Body of pancreas (tissue), 4 donors: Measurements from ENCODE around the gene ZNF345. TPM values are rescaled to one million over a fixed set of nuclear protein-coding genes. Genes with fewer than 3 reads are reported as not detected.

Experiments used
- ATAC-seq: fragments of 150-250 bp; one replicate; pipeline ENCODE4 v1.9.1; 2016
- DNase-seq, 4 donors: peaks; one replicate each; pipeline ENCODE4 v3.0.0-alpha.2; 2019
- H3K27ac ChIP-seq, 4 donors: fragments of 200-600 bp; sonication (generic); 1 replicate in 3 of 4; 2 replicates in 1 of 4; pipeline versions ENCODE4 v1.5.1 to v1.6.1; 2016 to 2019; ENCODE audit warnings: mild to moderate bottlenecking in 1 of 4, mixed read lengths in 1 of 4, moderate library complexity in 1 of 4
- H3K27me3 ChIP-seq, 2 donors: fragments of 200-600 bp; sonication (generic); one replicate each; pipeline ENCODE4 v1.6.0; 2016; ENCODE audit warnings: mild to moderate bottlenecking in 1 of 2
- H3K36me3 ChIP-seq, 2 donors: fragments of 200-600 bp; sonication (generic); replicated peaks in 1 of 2; 2 replicates each; pipeline ENCODE4 v1.5.1; 2016; ENCODE audit warnings: low read depth in 2 of 2; ENCODE audit not compliant: insufficient read depth in 1 of 2
- H3K4me1 ChIP-seq: fragments of 200-600 bp; sonication (generic); one replicate; pipeline ENCODE4 v1.6.0; 2016
- H3K4me3 ChIP-seq, 2 donors: fragments of 200-600 bp; sonication (generic); 1 replicate in 1 of 2; 2 replicates in 1 of 2; pipeline ENCODE4 v1.5.1; 2016 to 2019
- H3K9me3 ChIP-seq, 3 donors: fragments of 200-600 bp; sonication (generic); 1 replicate in 2 of 3; 2 replicates in 1 of 3; pipeline ENCODE4 v1.5.1; 2016
- POLR2A ChIP-seq, 3 donors: fragments of 450-650 bp; IDR thresholded peaks; one replicate each; pipeline ENCODE4 v1.6.1; 2016; ENCODE audit warnings: antibody characterized with exemption in 3 of 3, mild to moderate bottlenecking in 2 of 3
- WGBS, 2 donors: methylation state at CpG; one replicate each; pipeline ENCODE4 v1.1.5; 2017; 5-methylcytosine and 5-hydroxymethylcytosine counted together
- intact Hi-C: fragments of 100-400 bp; cut with DNase I; formaldehyde crosslinking; loops from one replicate; pipeline ENCODE4 v1.15.1; 2023
- total RNA-seq, 2 donors: library from RNA; depleted of rRNA; stranded (reverse); fragments of >200 nt; gene quantifications; one replicate each; pipeline ENCODE4 v1.1.0, GENCODE V29; 2016
- TF ChIP-seq, protein P1 (sequence below), 7 experiments: fragments of 450-650 bp in 4 of 7; fragments of 200-600 bp in 3 of 7; sonication (generic) in 3 of 7; IDR thresholded peaks; one replicate each; pipeline ENCODE4 v1.5.1; 2016 to 2019; ENCODE audit warnings: antibody characterized with exemption in 7 of 7

Gene ZNF345
- total RNA-seq, 2 donors from 2014 or later, result 1.3 TPM

DNA sequence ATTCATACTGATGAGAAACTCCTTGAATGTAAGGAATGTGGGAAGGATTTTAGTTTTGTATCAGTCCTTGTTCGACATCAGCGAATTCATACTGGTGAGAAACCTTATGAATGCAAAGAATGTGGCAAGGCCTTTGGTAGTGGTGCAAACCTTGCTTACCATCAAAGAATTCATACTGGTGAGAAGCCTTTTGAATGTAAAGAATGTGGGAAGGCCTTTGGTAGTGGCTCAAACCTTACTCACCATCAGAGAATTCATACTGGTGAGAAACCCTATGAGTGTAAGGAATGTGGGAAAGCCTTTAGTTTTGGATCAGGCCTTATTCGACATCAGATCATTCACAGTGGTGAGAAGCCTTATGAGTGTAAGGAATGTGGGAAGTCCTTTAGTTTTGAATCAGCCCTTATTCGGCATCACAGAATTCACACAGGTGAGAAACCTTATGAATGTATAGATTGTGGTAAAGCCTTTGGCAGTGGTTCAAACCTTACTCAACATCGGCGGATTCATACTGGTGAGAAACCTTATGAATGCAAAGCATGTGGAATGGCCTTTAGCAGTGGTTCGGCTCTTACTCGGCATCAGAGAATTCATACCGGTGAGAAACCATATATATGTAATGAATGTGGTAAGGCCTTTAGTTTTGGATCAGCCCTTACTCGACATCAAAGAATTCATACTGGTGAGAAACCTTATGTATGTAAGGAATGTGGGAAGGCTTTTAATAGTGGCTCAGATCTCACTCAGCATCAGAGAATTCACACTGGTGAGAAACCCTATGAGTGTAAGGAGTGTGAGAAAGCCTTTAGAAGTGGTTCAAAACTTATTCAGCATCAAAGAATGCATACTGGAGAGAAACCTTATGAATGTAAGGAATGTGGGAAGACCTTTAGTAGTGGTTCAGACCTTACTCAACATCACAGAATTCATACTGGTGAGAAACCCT is 26.6 kb downstream of the ZNF345 start:
- 95 to 97% methylated on average over 10 of the region's 10 CpGs for WGBS, 2 donors
- H3K27me3 ChIP-seq, result no peaks in the 10 kb centered on the region
- H3K9me3 ChIP-seq, result peaks cover 0 to 61% (median 16%) of the 10 kb centered on the region in 3 donors
- ATAC-seq (no peak), DNase-seq (no peak)
- H3K36me3 ChIP-seq, result peaks cover 16 to 25% of the 10 kb centered on the region in 2 donors
- no peak for TF ChIP-seq POLR2A (IDR thresholded peaks at IDR 0.05)
- TF ChIP-seq, protein P1, sequence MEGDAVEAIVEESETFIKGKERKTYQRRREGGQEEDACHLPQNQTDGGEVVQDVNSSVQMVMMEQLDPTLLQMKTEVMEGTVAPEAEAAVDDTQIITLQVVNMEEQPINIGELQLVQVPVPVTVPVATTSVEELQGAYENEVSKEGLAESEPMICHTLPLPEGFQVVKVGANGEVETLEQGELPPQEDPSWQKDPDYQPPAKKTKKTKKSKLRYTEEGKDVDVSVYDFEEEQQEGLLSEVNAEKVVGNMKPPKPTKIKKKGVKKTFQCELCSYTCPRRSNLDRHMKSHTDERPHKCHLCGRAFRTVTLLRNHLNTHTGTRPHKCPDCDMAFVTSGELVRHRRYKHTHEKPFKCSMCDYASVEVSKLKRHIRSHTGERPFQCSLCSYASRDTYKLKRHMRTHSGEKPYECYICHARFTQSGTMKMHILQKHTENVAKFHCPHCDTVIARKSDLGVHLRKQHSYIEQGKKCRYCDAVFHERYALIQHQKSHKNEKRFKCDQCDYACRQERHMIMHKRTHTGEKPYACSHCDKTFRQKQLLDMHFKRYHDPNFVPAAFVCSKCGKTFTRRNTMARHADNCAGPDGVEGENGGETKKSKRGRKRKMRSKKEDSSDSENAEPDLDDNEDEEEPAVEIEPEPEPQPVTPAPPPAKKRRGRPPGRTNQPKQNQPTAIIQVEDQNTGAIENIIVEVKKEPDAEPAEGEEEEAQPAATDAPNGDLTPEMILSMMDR (IDR thresholded peaks at IDR 0.05), result no peak
- no peak overlapping the region for H3K4me3 ChIP-seq
- intact Hi-C loops, result no loop called here
- no peaks in the 10 kb centered on the region for H3K4me1 ChIP-seq
- H3K27ac ChIP-seq, result no peak overlapping the region

DNA sequence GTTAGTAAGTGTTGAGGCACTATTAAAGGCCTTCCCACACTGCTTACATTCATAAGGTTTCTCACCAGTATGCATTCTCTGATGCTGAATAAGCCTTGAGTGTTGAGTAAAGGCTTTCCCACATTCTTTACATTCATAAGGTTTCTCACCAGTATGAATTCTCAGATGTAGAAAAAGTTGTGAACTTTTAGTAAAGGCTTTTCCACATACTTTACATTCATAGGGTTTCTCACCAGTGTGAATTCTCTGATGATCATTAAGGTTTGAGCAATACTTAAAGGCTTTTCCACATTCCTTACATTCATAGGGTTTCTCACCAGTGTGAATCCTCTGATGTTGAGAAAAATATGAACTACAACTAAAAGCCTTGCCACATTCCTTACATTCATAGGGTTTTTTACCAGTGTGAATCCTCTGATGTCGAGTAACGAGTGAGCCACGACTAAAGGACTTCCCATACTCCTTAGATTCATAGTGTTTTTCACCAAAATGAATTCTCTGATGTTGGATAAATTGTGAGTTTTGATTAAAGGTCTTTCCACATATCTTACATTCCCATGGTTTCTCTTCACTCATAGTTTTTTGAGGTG is 41.2 kb downstream of the ZNF345 start:
- WGBS, 2 donors, result 95 to 98% methylated on average over 3 of the region's 3 CpGs
- intact Hi-C loops, result no loop called here
- no peak overlapping the region for H3K4me3 ChIP-seq
- ATAC-seq (no peak), DNase-seq (no peak)
- no peak overlapping the region for H3K27ac ChIP-seq
- TF ChIP-seq POLR2A (IDR thresholded peaks at IDR 0.05), result no peak
- TF ChIP-seq, protein P1 (IDR thresholded peaks at IDR 0.05), result no peak
- peaks cover 9 to 25% of the 10 kb centered on the region in 2 donors for H3K36me3 ChIP-seq
- peaks cover 0 to 75% (median 8%) of the 10 kb centered on the region in 3 donors for H3K9me3 ChIP-seq
- no peaks in the 10 kb centered on the region for H3K27me3 ChIP-seq
- no peaks in the 10 kb centered on the region for H3K4me1 ChIP-seq

DNA sequence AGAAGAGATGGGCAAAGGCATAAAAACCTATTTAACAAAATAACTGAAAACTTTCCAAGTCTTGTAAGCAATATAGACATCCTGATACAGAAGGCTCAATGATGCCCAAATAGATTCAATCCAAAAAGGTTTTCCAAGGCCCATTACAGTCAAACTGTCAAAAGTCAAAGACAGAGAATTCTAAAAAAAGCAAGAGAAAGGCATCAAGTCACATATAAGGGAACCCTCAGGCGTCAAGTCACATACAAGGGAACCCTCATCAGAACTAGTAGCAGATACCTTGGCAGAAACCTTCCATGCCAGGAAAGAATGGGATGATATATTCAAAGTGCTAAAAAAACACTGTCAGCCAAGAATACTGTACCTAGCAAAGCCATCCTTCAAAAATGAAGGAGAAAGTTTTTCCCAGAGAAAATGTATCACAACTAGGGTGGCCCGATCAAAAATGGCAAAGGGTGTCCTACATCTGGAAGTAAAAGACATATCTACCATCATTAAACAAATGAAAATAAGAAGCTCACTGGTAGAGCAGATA is 44.2 kb downstream of the ZNF345 start:
- Histone ChIP-seq H3K4me1 (no peaks in the 10 kb centered on the region), H3K36me3 (peaks cover 11 to 25% of the 10 kb centered on the region in 2 donors), H3K4me3 (no peak overlapping the region), H3K27me3 (no peaks in the 10 kb centered on the region), H3K27ac (no peak overlapping the region), H3K9me3 (peaks cover 0 to 81% (median 8%) of the 10 kb centered on the region in 3 donors)
- ATAC-seq (no peak), DNase-seq (no peak)
- intact Hi-C loops, result no loop called here
- no peak for TF ChIP-seq POLR2A (IDR thresholded peaks at IDR 0.05)
- TF ChIP-seq, protein P1 (IDR thresholded peaks at IDR 0.05), result no peak
- WGBS, 2 donors, result 89 to 97% methylated on average over 2 of the region's 2 CpGs

DNA sequence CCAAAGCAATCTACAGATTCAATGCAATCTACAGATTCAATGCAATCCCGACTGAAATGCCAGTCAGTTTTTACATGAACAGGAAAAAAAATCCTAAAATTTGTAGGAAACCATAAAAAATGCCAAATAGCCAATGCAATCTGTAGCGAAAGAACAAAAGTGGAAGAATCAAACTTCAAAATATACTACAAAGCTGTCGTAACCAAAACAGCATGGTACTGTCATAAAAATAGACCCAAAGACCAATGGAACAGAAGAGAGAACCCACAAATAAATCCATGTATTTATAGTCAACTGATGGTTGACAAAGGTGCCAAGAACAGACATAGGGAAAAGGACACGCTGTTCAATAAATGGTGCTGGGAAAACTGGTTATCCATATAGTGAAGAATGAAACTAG is 47.7 kb downstream of the ZNF345 start:
- Histone ChIP-seq H3K4me1 (no peaks in the 10 kb centered on the region), H3K36me3 (peaks cover 8 to 23% of the 10 kb centered on the region in 2 donors), H3K27me3 (no peaks in the 10 kb centered on the region), H3K27ac (no peak overlapping the region), H3K9me3 (peaks cover 0 to 59% (median 4%) of the 10 kb centered on the region in 3 donors), H3K4me3 (no peak overlapping the region)
- 96 to 97% methylated on average over 4 of the region's 4 CpGs for WGBS, 2 donors
- ATAC-seq (no peak), DNase-seq (no peak)
- intact Hi-C loops, result no loop called here
- no peak for TF ChIP-seq POLR2A (IDR thresholded peaks at IDR 0.05)
- TF ChIP-seq, protein P1 (IDR thresholded peaks at IDR 0.05), result no peak
